Naive thymus-derived CD4-positive, alpha-beta T cell (primary cell): Measurements from ENCODE around the gene TH. TPM values are rescaled to one million over a fixed set of nuclear protein-coding genes. Genes with fewer than 3 reads are reported as not detected.
A peak's percentile ranks its signal among the peaks of the same experiment; 100 is the strongest.

Experiments used
- ATAC-seq: fragments of 150-1000 bp; cut with Tn5 transposase; 2 replicates; pipeline ENCODE4 v1.10.0; 2021; ENCODE audit warnings: mild to moderate bottlenecking, moderate library complexity
- CTCF ChIA-PET: fragments of 350-600 bp; sonication (Branson Sonifier 250); formaldehyde crosslinking; loops from one replicate; lab custom pipeline; 2021; ENCODE audit warnings: antibody characterized with exemption; lab: Charles Lee
- POLR2A ChIA-PET: fragments of 350-600 bp; sonication (Branson Sonifier 250); formaldehyde crosslinking; loops from one replicate; lab custom pipeline; 2021; ENCODE audit warnings: antibody characterized with exemption, inconsistent platforms; lab: Charles Lee
- DNase-seq, 9 donors: peaks; one replicate each; pipeline versions ENCODE4 v3.0.0 to v3.0.0-alpha.2; 2020 to 2022; ENCODE audit warnings: mixed read lengths in 1 of 9
- H3K27ac ChIP-seq: one replicate; pipeline ENCODE4 v1.7.0; 2013; ENCODE audit warnings: mild to moderate bottlenecking, low read depth, low read length, moderate library complexity
- H3K27me3 ChIP-seq, 2 donors: one replicate each; pipeline ENCODE4 v1.7.0; 2013; ENCODE audit warnings: low read length in 2 of 2, mild to moderate bottlenecking in 2 of 2, moderate library complexity in 2 of 2; ENCODE audit not compliant: control insufficient read depth in 2 of 2, insufficient read depth in 2 of 2
- H3K36me3 ChIP-seq, 3 experiments: 1 replicate in 2 of 3; 2 replicates in 1 of 3; pipeline ENCODE4 v1.7.0; 2013; ENCODE audit warnings: low read length in 3 of 3, mild to moderate bottlenecking in 3 of 3, moderate library complexity in 1 of 3; ENCODE audit not compliant: insufficient read depth in 3 of 3, control insufficient read depth in 2 of 3
- H3K4me1 ChIP-seq, 2 donors: one replicate each; pipeline ENCODE4 v1.7.0; 2013; ENCODE audit warnings: low read length in 2 of 2, mild to moderate bottlenecking in 2 of 2, moderate library complexity in 1 of 2; ENCODE audit not compliant: control insufficient read depth in 2 of 2, insufficient read depth in 2 of 2
- H3K4me3 ChIP-seq: 2 replicates; pipeline ENCODE4 v1.7.0; 2013; ENCODE audit warnings: mild to moderate bottlenecking, low read length
- H3K9me3 ChIP-seq, 3 experiments: 1 replicate in 2 of 3; 2 replicates in 1 of 3; pipeline ENCODE4 v1.7.0; 2013; ENCODE audit warnings: low read length in 3 of 3; ENCODE audit not compliant: control insufficient read depth in 2 of 3
- H3K27ac Mint-ChIP-seq, 9 donors: one replicate each; pipeline ENCODE4 v1.8.0; 2020 to 2022; ENCODE audit warnings: mixed read lengths in 9 of 9, mild to moderate bottlenecking in 8 of 9, moderate library complexity in 5 of 9, inconsistent platforms in 2 of 9
- H3K27me3 Mint-ChIP-seq, 5 donors: one replicate each; pipeline ENCODE4 v1.8.0; 2021 to 2022; ENCODE audit warnings: mixed read lengths in 5 of 5, mild to moderate bottlenecking in 1 of 5
- H3K36me3 Mint-ChIP-seq, 5 donors: one replicate each; pipeline ENCODE4 v1.8.0; 2020 to 2022; ENCODE audit warnings: mixed read lengths in 5 of 5, mild to moderate bottlenecking in 3 of 5, inconsistent platforms in 1 of 5
- H3K4me1 Mint-ChIP-seq, 7 donors: one replicate each; pipeline ENCODE4 v1.8.0; 2020 to 2022; ENCODE audit warnings: mixed read lengths in 7 of 7, mild to moderate bottlenecking in 3 of 7, inconsistent platforms in 1 of 7
- H3K4me3 Mint-ChIP-seq, 10 donors: one replicate each; pipeline ENCODE4 v1.8.0; 2020 to 2022; ENCODE audit warnings: mild to moderate bottlenecking in 10 of 10, mixed read lengths in 10 of 10, moderate library complexity in 6 of 10, inconsistent platforms in 2 of 10
- H3K9me3 Mint-ChIP-seq, 11 donors: one replicate each; pipeline ENCODE4 v1.8.0; 2020 to 2022; ENCODE audit warnings: mixed read lengths in 11 of 11, mild to moderate bottlenecking in 4 of 11, inconsistent platforms in 1 of 11, moderate library complexity in 1 of 11
- intact Hi-C, 2 donors: fragments of 100-400 bp; cut with micrococcal nuclease; formaldehyde crosslinking; loops; one replicate each; pipeline ENCODE4 v1.15.1; 2023
- polyA plus RNA-seq, 2 donors: library from polyadenylated mRNA; unstranded; fragments of 300-500 nt; fragmentation: Illumina TruSeq; gene quantifications; one replicate each; pipeline ENCODE4 v1.2.3, GENCODE V29; 2021
- total RNA-seq, 6 experiments: library from RNA in 5 of 6; stranded (reverse) in 5 of 6; gene quantifications; 1 replicate in 5 of 6; 2 replicates in 1 of 6; pipeline ENCODE4 v1.2.3 and lab custom pipeline; 2021 to 2026

TH gene
- total and polyA plus RNA-seq, 7 experiments from 2014 or later: not detected

GRCh38 chr11:2186669-2187279 is 15.2 kb upstream of the TH start:
- H3K4me3 Mint-ChIP-seq: no peak overlapping the region
- peaks cover 0 to 11% (median 4%) of the 10 kb centered on the region in 7 donors for H3K4me1 Mint-ChIP-seq
- no peaks in the 10 kb centered on the region for H3K9me3 Mint-ChIP-seq
- no peaks in the 10 kb centered on the region for H3K36me3 Mint-ChIP-seq
- POLR2A ChIA-PET: interaction anchor here (0.7 kb wide), 1 partner anchor 241 kb away, joined by 3 read pairs; no protein-coding TSS in a partner anchor
- intact Hi-C loops: loop anchor here (1.0 kb wide), 2 partner anchors 116 to 234 kb away; partner anchors contain the start of gene TSPAN32 (in 1 of the 2)
- Histone ChIP-seq H3K4me3 (no peak overlapping the region), H3K27me3 (no peaks in the 10 kb centered on the region), H3K9me3 (no peaks in the 10 kb centered on the region), H3K4me1 (peaks cover 3 to 4% of the 10 kb centered on the region in 2 donors), H3K27ac (no peak overlapping the region), H3K36me3 (no peaks in the 10 kb centered on the region)
- no peak overlapping the region for H3K27ac Mint-ChIP-seq
- H3K27me3 Mint-ChIP-seq: peaks cover 0 to 13% (median 8%) of the 10 kb centered on the region in 5 donors
- ATAC-seq (peak; percentile 81), DNase-seq (peak; percentile 30 to 63 (median 47))
- CTCF ChIA-PET: interaction anchor here (1.4 to 4.2 kb wide), 2 partner anchors 118 to 233 kb away, joined by 6 to 25 read pairs; no protein-coding TSS in a partner anchor

- ChIA-PET POLR2A (no interaction called here), CTCF (interaction anchor here (1.4 to 4.2 kb wide), 2 partner anchors 120 to 235 kb away, joined by 6 to 25 read pairs; no protein-coding TSS in a partner anchor)
- H3K4me3 ChIP-seq: no peak overlapping the region
- Mint-ChIP-seq H3K27me3 (peaks cover 0 to 13% (median 8%) of the 10 kb centered on the region in 5 donors), H3K36me3 (no peaks in the 10 kb centered on the region), H3K4me3 (peak overlapping the region in 1 of 10 donors; percentile 17), H3K4me1 (peaks cover 0 to 6% (median 4%) of the 10 kb centered on the region in 7 donors), H3K27ac (peak overlapping the region in 1 of 9 donors; percentile 22), H3K9me3 (no peaks in the 10 kb centered on the region)
- H3K27me3 ChIP-seq: no peaks in the 10 kb centered on the region
- intact Hi-C loops: loop anchor here (1.0 kb wide), 2 partner anchors 117 to 235 kb away; partner anchors contain the start of gene TSPAN32 (in 1 of the 2)
- H3K9me3 ChIP-seq: no peaks in the 10 kb centered on the region
- peaks cover 3 to 4% of the 10 kb centered on the region in 2 donors for H3K4me1 ChIP-seq
- H3K36me3 ChIP-seq: no peaks in the 10 kb centered on the region
- no peak for DNase-seq
- ATAC-seq: no peak
- no peak overlapping the region for H3K27ac ChIP-seq
These were observed 13.9 kb upstream of the TH start for GRCh38 chr11:2185324-2186085.

GRCh38 chr11:2182692-2183474 is 11.3 kb upstream of the TH start:
- intact Hi-C loops: no loop called here

GRCh38 chr11:2182075-2182474 is 10.5 kb upstream of the TH start:
- Histone ChIP-seq H3K27ac (no peak overlapping the region), H3K4me3 (no peak overlapping the region), H3K27me3 (no peaks in the 10 kb centered on the region), H3K36me3 (no peaks in the 10 kb centered on the region), H3K4me1 (peaks cover 2 to 4% of the 10 kb centered on the region in 2 donors), H3K9me3 (no peaks in the 10 kb centered on the region)
- ChIA-PET POLR2A (no interaction called here), CTCF (no interaction called here)
- ATAC-seq (no peak), DNase-seq (no peak)
- peaks cover 0 to 4% (median 3%) of the 10 kb centered on the region in 7 donors for H3K4me1 Mint-ChIP-seq
- H3K27me3 Mint-ChIP-seq: peaks cover 0 to 8% (median 7%) of the 10 kb centered on the region in 5 donors
- H3K36me3 Mint-ChIP-seq: no peaks in the 10 kb centered on the region
- H3K27ac Mint-ChIP-seq: no peak overlapping the region
- no peak overlapping the region for H3K4me3 Mint-ChIP-seq
- intact Hi-C loops: no loop called here
- H3K9me3 Mint-ChIP-seq: no peaks in the 10 kb centered on the region

More at GRCh38 chr11:2182692-2183474, 11.3 kb upstream of the TH start:
- DNase-seq (no peak), ATAC-seq (no peak)
- Histone ChIP-seq H3K36me3 (no peaks in the 10 kb centered on the region), H3K27ac (no peak overlapping the region), H3K27me3 (no peaks in the 10 kb centered on the region), H3K4me3 (no peak overlapping the region), H3K4me1 (peaks cover 3 to 4% of the 10 kb centered on the region in 2 donors), H3K9me3 (no peaks in the 10 kb centered on the region)
- Mint-ChIP-seq H3K4me1 (peaks cover 0 to 4% (median 3%) of the 10 kb centered on the region in 7 donors), H3K27ac (no peak overlapping the region), H3K27me3 (peaks cover 0 to 8% (median 7%) of the 10 kb centered on the region in 5 donors), H3K9me3 (no peaks in the 10 kb centered on the region), H3K36me3 (no peaks in the 10 kb centered on the region), H3K4me3 (no peak overlapping the region)
- CTCF ChIA-PET: no interaction called here
- POLR2A ChIA-PET: no interaction called here

GRCh38 chr11:2180789-2181370 is 9.3 kb upstream of the TH start:
- Mint-ChIP-seq H3K36me3 (no peaks in the 10 kb centered on the region), H3K9me3 (peaks cover 0 to 2% (median 0%) of the 10 kb centered on the region in 11 donors), H3K27ac (no peak overlapping the region), H3K27me3 (peaks cover 0 to 8% (median 7%) of the 10 kb centered on the region in 5 donors), H3K4me3 (no peak overlapping the region), H3K4me1 (peaks cover 0 to 4% (median 3%) of the 10 kb centered on the region in 7 donors)
- H3K27ac ChIP-seq: no peak overlapping the region
- DNase-seq: no peak
- no peaks in the 10 kb centered on the region for H3K36me3 ChIP-seq
- intact Hi-C loops: no loop called here
- POLR2A ChIA-PET: no interaction called here
- H3K4me3 ChIP-seq: no peak overlapping the region
- CTCF ChIA-PET: no interaction called here
- no peaks in the 10 kb centered on the region for H3K4me1 ChIP-seq
- H3K27me3 ChIP-seq: no peaks in the 10 kb centered on the region
- no peaks in the 10 kb centered on the region for H3K9me3 ChIP-seq
- ATAC-seq: no peak

- no peaks in the 10 kb centered on the region for H3K36me3 Mint-ChIP-seq
- H3K36me3 ChIP-seq: no peaks in the 10 kb centered on the region
- H3K4me1 ChIP-seq: no peaks in the 10 kb centered on the region
- DNase-seq: no peak
- H3K27me3 Mint-ChIP-seq: peaks cover 0 to 8% (median 7%) of the 10 kb centered on the region in 5 donors
- peaks cover 0 to 2% (median 0%) of the 10 kb centered on the region in 11 donors for H3K9me3 Mint-ChIP-seq
- no peak overlapping the region for H3K27ac ChIP-seq
- no peaks in the 10 kb centered on the region for H3K27me3 ChIP-seq
- H3K9me3 ChIP-seq: no peaks in the 10 kb centered on the region
- no peak overlapping the region for H3K4me3 Mint-ChIP-seq
- intact Hi-C loops: no loop called here
- peaks cover 0 to 4% (median 3%) of the 10 kb centered on the region in 7 donors for H3K4me1 Mint-ChIP-seq
- CTCF ChIA-PET: no interaction called here
- POLR2A ChIA-PET: no interaction called here
- H3K27ac Mint-ChIP-seq: no peak overlapping the region
- ATAC-seq: no peak
- H3K4me3 ChIP-seq: no peak overlapping the region
These were observed 8.7 kb upstream of the TH start for GRCh38 chr11:2180347-2180746.
